Chondrocyte (in vitro differentiated cells): ENCODE measurements around the gene GABARAPL1. TPM values are rescaled to one million over a fixed set of nuclear protein-coding genes. Genes with fewer than 3 reads are reported as not detected.

Experiments
- DNase-seq: peaks from one replicate; pipeline ENCODE4 v3.0.0; 2021; ENCODE audit warnings: mixed read lengths, low spot score
- H3K27ac Mint-ChIP-seq: one replicate; pipeline ENCODE4 v1.8.0; 2021; ENCODE audit warnings: mild to moderate bottlenecking, moderate library complexity, mixed read lengths; ENCODE audit not compliant: unreplicated experiment
- H3K27me3 Mint-ChIP-seq: 2 replicates; pipeline ENCODE4 v1.8.0; 2021; ENCODE audit warnings: low read depth, mixed read lengths
- H3K36me3 Mint-ChIP-seq: 2 replicates; pipeline ENCODE4 v1.8.0; 2021; ENCODE audit warnings: low read depth, mixed read lengths
- H3K4me1 Mint-ChIP-seq: 2 replicates; pipeline ENCODE4 v1.8.0; 2021; ENCODE audit warnings: low read depth, mild to moderate bottlenecking, mixed read lengths
- H3K4me3 Mint-ChIP-seq: one replicate; pipeline ENCODE4 v1.8.0; 2021; ENCODE audit warnings: mild to moderate bottlenecking, moderate library complexity, mixed read lengths; ENCODE audit not compliant: unreplicated experiment
- H3K9me3 Mint-ChIP-seq: 2 replicates; pipeline ENCODE4 v1.8.0; 2021; ENCODE audit warnings: low read depth, mixed read lengths
- total RNA-seq: library from RNA; stranded (reverse); gene quantifications from 3 replicates; pipeline ENCODE4 v1.2.1, GENCODE V29; 2021
- TF ChIP-seq, protein P1 (sequence below): fragments of 200-600 bp; sonication (generic); IDR thresholded peaks from 2 replicates; pipeline ENCODE4 v1.5.0; 2021; ENCODE audit warnings: antibody characterized with exemption, mild to moderate bottlenecking, moderate library complexity

The GABARAPL1 gene
- total RNA-seq, 1 donor from 2014 or later: 47.7 TPM

DNA sequence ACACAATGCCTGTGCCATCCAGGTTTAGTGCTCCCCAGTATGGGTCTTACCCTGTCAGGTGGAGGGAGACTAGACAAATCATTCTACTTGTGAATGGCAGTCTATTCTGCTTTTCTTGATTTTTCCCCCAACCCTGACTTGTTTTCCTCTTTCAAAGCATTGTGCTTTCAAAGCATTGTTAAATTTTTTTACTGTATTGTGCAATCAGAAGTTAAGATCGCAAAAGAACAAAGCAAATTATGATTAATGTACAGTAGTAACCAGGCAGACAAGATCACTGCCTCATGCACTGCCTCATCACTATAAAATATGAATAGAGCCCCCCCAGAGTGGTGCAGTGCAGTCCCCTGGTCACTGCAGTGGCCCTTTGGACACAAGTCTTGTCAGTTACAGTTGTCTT, 14.1 kb downstream of the GABARAPL1 start:
- TF ChIP-seq, protein P1, sequence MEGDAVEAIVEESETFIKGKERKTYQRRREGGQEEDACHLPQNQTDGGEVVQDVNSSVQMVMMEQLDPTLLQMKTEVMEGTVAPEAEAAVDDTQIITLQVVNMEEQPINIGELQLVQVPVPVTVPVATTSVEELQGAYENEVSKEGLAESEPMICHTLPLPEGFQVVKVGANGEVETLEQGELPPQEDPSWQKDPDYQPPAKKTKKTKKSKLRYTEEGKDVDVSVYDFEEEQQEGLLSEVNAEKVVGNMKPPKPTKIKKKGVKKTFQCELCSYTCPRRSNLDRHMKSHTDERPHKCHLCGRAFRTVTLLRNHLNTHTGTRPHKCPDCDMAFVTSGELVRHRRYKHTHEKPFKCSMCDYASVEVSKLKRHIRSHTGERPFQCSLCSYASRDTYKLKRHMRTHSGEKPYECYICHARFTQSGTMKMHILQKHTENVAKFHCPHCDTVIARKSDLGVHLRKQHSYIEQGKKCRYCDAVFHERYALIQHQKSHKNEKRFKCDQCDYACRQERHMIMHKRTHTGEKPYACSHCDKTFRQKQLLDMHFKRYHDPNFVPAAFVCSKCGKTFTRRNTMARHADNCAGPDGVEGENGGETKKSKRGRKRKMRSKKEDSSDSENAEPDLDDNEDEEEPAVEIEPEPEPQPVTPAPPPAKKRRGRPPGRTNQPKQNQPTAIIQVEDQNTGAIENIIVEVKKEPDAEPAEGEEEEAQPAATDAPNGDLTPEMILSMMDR: no peak
- Mint-ChIP-seq H3K9me3 (no peaks in the 10 kb centered on the region), H3K27me3 (no peaks in the 10 kb centered on the region), H3K27ac (no peak overlapping the region), H3K4me3 (no peak overlapping the region), H3K4me1 (no peaks in the 10 kb centered on the region), H3K36me3 (peaks cover 29% of the 10 kb centered on the region)
- no peak for DNase-seq

DNA sequence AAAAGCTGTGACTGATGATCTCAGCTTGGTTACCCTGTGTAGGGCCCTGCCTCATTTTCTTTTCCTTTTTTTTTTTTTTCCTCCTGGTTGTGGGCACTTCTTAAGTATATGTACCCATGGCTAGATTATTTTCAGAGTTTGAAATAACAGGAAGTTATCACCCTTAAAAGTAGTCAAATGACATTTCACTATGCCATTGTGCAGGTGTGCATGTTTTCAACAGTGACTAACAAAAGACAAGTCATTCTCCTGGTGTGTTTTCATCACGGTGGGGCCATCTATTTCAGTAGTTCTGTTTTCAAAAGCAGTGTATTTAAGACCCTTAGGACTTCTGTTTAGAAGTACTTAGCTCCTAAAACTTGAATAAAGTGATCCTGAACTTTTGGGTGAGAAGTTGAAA, 15.0 kb downstream of the GABARAPL1 start:
- H3K27ac Mint-ChIP-seq: no peak overlapping the region
- no peak overlapping the region for H3K4me3 Mint-ChIP-seq
- H3K27me3 Mint-ChIP-seq: no peaks in the 10 kb centered on the region
- H3K4me1 Mint-ChIP-seq: no peaks in the 10 kb centered on the region
- no peak for DNase-seq
- peaks cover 20% of the 10 kb centered on the region for H3K36me3 Mint-ChIP-seq
- no peaks in the 10 kb centered on the region for H3K9me3 Mint-ChIP-seq
- TF ChIP-seq, protein P1: no peak

DNA sequence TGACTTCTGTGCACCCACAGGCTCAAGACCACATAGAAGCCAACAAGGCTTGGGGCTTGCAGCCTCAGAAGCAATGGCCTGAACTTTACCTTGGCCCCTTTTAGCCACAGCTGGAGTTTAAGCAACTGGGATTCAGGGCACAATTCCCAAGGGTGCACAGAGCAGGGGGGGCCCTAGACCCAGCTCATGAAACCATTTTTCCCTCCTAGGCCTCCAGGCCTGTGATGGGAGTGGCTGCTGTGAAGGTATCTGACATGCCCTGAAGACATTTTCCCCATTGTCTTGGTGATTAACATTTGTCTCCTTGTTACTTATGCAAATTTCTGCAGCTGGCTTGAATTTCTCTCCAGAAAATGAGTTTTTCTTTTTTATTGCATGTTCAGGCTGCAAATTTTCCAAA, 21.9 kb downstream of the GABARAPL1 start:
- DNase-seq: no peak
- peaks cover 9% of the 10 kb centered on the region for H3K9me3 Mint-ChIP-seq
- no peak overlapping the region for H3K4me3 Mint-ChIP-seq
- no peaks in the 10 kb centered on the region for H3K27me3 Mint-ChIP-seq
- no peaks in the 10 kb centered on the region for H3K4me1 Mint-ChIP-seq
- TF ChIP-seq, protein P1: no peak
- no peaks in the 10 kb centered on the region for H3K36me3 Mint-ChIP-seq
- H3K27ac Mint-ChIP-seq: no peak overlapping the region

DNA sequence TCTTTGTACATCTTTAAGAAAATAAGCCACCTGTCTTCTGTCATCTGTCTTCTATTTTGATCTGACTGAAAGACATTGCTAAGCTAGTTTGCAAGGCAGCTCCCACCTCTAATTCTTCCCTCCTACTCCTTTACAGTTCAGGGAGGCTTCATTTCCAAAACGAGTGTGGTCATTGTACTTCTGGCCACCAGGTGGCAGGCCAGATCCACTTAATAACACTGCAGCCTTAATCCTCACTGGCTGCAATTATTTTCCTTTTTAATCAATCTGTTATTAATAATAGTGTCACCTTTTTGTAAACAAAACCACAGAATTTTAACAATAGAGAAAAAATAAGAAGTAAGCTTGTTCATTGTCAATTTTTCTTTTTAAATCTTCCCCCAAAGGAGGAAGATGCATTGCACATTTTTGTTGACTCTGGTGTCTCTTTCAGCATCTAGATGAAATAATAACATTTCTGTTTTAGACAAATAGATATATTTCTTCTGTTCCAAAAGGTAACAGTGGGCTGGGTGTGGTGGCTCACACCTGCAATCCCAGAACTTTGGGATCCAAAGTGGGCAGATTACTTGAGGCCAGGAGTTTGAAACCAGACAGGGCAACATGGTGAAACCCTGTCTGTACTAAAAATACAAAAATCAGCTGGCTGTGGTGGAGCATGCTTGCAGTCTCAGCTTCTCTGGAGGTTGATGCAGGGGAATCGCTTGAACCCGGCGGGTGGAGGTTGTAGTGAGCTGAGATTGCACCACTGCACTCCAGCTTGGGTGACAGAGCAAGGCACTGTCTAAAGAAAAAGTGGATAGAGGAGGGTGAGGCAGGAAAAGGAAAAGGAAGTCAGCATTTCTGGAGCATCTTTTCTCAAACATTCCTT, 23.3 kb downstream of the GABARAPL1 start:
- H3K27ac Mint-ChIP-seq: no peak overlapping the region
- TF ChIP-seq, protein P1: peak; percentile 97
- no peaks in the 10 kb centered on the region for H3K27me3 Mint-ChIP-seq
- no peaks in the 10 kb centered on the region for H3K36me3 Mint-ChIP-seq
- H3K9me3 Mint-ChIP-seq: peaks cover 9% of the 10 kb centered on the region
- no peak overlapping the region for H3K4me3 Mint-ChIP-seq
- no peaks in the 10 kb centered on the region for H3K4me1 Mint-ChIP-seq
- no peak for DNase-seq

DNA sequence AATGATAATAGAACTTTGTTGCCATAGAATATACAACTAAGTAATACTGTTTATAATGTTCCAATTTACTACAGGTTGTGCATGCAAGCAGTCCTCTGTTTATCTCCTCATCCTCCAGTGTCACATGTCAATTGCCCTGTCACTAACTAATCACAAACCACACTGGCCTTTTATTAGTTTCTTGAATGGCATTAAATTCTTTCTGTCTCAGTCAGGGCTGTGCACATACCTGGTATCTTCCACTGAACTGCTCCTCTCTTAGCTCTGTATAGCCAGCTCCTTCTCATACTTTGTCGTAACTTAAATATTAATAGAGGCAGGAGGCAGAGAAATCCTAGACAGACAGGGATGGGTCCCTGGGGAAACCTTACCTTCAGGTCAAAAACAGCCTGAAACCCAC, 24.0 kb downstream of the GABARAPL1 start:
- H3K4me3 Mint-ChIP-seq: no peak overlapping the region

More for the DNA sequence above, 24.0 kb downstream of the GABARAPL1 start:
- H3K9me3 Mint-ChIP-seq: peaks cover 9% of the 10 kb centered on the region
- TF ChIP-seq, protein P1: no peak
- H3K4me1 Mint-ChIP-seq: no peaks in the 10 kb centered on the region
- H3K27ac Mint-ChIP-seq: no peak overlapping the region
- no peaks in the 10 kb centered on the region for H3K27me3 Mint-ChIP-seq
- DNase-seq: no peak
- no peaks in the 10 kb centered on the region for H3K36me3 Mint-ChIP-seq
